Left kidney (tissue), 2 donors: ENCODE results near the gene PRDM16. TPM values are rescaled to one million over a fixed set of nuclear protein-coding genes. Genes with fewer than 3 reads are reported as not detected.
"Not testable (repeated sequence)": the region's sequence is repeated elsewhere in the genome, so short reads cannot be mapped to it uniquely, and the experiment has no call there.

ENCODE experiments used
- DNase-seq: peaks from one replicate; pipeline ENCODE4 v3.0.0-alpha.2; 2013
- polyA plus RNA-seq: library from polyadenylated mRNA; unstranded; fragments of 120-200 nt; gene quantifications from one replicate; pipeline ENCODE4 v1.2.1, GENCODE V29; 2013; ENCODE audit not compliant: insufficient read length

Gene PRDM16
- polyA plus RNA-seq, 1 donor: 7.3 TPM

DNA sequence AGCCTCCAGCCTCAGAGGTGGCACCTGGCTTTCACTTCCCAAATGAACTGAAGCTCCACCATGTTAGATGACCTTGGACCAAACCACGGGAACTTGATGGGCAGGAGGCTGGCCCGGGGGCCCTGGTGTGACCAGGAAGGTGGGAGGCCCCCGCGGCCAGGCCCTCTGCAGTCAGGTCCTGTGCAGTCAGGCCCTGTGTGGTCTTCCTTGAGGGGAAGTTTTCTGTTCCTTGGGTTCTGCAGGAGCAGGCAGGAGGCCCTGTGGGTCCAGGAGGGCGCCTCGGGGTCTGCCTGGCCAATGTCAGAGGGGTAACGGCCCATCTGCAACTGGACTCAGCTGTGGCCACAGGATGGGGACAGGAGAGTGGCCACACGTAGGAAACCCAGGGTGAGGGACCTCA, 13.0 kb downstream of the PRDM16 start:
- DNase-seq: no peak

DNA sequence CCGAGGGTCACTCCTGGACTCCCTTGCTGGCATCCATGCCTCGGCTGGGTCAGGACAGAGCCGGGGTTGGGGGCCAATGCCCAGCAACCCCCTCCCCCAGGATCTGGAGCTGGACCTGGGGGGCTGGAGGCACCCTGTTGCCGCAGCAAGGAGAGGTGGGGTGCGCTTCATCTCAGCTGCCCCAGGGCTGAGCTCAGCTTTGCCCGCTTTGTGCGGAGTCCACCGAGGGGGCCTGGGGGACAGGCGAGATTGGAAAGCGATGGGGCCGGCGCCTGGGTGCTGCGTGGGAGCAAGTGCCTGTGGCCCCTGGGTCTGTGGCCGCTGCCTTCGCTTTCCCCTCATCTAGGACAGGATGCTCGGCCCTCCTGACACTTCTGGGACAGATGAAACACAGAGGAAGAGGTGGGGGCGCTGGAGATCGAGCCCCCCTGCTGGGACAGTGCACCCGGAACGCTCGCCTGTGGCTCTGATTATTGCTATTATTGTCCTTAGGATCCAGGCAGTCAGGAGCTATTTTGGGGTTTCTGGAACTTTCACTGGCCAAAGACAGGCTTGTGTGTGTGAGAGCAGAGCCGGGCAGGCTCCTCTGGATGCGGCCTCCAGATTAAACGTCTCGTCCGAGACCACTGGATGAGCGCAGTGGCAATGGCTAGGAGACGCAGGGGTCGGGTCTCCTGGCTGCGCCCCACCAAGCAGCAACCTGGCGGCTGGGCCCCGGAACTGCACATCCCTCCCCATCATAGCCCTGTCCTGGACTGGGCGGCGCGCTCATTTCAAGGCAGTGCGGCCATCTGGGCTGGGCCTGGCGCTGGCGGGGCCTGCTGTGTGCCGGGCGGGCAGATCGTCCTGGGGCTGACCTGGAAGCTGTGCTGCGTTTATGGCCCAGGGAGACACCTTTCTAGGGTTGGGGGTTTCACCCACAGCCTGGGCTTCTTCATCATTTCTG, 13.8 kb downstream of the PRDM16 start:
- no peak for DNase-seq

DNA sequence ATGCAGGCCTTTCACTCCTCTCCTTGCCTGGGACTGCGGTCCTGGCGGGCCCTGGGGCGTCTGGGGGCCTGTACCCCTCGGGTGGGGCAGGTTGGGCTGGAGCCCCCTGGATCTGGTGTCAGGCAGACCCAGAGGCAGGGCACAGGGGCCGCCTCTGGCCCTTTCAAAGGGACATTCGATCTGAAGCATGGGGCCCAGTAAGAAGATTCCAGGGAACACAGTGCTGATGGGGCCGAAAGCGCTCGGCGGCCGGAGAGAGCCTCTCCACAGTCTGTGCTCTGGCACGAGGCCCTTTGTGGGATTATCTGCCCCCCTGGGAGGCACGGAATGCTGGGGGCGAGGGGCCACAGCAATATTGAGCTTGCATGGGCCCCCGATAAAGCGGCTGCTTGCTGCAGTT, 15.2 kb downstream of the PRDM16 start:
- DNase-seq: no peak

DNA sequence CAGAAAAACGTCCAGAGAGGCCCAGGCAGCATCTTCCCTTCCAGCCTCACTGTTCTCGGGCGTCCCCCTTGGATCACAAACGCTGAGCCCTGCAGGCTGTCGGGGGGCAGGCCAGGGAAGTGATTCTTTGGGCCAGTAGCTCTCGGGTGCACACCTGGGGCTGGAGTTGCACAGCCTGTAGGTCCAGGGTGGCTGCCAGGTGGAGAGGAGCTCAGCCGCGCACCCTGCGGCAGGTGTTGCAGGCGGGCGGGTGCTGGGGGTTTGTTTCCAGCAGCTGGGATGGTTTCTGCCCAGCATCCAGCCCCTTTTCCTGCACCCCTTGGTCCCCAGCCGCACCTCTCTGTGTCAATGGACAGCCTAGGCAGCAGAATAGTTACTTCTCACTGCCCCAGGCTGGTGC, 15.7 kb downstream of the PRDM16 start:
- DNase-seq: no peak

DNA sequence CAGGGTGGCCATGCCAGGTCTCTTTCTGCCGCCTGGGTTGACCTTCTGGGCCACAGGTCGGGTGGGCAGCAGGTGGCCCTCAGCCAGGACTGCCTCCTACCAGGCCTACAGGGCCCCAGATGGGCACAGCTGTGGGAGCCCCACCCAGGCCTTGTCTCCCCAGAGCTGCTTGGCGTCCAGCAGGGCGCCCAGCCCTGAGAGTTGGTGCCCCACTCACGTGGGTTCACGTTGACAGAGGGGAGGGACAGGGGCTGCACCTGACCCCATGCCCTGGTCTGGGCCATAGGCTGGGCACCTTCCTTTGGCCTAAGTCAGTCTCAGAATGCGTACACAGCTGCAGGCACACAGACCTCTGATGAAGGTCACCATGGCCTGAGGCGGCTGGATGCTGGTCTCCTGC, 16.7 kb downstream of the PRDM16 start:
- DNase-seq: no peak

DNA sequence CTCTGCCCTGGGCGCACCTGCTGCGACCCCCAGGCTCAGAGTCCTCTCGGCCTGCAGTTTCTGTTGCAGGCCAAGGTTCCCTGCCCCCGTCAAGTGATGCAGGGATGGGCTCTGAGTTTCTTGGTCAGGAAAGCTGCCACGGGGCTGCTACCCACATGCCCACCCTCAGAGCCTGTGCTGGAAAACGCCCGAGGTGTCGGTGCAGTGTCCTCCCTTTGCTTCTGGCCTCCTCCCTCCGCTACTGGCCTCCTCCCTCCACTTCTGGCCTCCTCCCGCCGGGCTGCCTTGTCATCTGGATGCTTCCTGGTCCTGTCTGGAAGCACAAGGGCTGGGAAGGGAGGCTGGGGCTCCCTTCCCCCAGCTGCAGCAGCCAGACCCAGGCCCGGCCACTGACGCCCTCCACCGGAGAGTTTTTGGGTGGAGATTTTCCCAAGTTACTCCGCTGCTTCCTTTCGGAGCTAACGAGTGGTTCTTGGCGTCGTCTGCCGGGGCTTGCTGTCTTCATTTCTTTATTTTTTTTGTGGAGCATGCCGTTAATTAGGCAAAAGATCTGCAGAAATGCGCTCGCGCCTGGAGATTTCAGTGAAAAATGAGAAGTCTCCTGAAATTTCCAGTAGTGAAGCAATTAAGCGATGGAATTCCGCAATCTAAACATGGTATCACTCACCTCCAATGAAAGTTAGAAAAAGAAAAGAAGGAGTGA, 17.4 kb downstream of the PRDM16 start:
- no peak for DNase-seq

DNA sequence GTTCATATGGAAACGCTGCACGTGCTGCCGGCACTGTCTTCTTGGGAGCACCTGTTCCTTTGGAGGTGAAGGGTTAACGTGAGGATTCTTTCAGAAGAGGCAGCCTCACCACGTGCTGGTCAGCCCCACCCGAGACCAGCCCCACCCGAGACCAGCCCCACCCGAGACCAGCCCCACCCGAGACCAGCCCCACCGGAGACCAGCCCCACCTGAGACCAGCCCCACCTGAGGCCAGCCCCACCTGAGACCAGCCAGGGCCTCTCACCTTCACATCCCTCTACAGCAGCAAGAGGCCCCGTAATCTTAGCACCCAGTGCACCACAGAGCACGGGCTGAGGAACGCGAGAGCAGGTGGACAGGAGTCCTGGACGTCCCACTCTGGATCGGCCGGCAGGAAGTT, 18.0 kb downstream of the PRDM16 start:
- DNase-seq: no peak

DNA sequence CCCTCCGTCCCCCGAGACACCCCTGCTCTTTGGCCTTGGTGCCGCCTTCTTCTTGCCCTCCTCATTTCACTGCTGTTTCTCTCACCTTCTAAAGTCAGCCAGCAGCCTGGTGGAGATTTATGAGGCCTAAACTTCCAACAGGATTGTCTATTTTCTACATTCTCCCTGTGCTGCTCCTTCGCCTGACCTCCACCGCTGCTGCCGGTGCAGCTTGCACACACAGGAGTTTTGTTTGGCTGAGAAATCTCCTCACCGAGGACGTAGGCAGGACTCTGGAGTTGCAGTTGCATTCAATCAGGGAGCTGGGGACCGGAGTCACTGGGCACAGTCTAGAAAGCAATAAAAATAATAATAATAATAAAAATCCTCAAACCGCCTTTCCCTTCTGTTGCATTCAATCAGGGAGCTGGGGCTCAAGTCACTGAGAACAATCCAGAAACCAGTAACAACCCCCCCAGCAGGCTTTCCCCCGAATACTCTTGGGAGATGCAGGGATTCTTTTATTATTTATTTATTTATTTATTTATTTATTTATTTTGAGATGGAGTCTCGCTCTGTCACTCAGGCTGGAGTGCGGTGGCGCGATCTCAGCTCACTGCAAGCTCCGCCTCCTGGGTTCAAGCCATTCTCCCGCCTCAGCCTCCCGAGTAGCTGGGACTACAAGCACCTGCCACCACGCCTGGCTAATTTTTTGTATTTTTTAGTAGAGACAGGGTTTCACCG, 19.1 kb downstream of the PRDM16 start:
- not testable (repeated sequence) for DNase-seq

DNA sequence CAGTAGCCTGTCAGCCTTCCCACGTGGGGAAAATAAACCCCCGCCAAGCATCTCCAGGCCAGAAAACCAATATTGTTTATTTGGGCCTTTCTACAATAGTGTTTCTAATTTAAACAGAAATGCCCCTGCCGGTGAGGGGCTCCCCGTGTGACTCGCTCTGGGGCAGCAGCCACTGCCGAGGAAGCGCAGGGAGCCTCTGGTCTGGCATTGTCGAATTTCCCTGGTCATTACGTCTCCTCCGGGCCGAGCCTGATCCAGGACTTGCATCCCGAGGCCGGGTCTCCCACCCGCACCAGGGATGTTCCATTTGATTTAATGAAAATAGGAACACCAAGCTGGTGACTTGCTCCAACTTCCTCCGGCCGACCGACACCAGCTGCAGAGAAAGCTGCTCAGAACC, 20.5 kb downstream of the PRDM16 start:
- no peak for DNase-seq

DNA sequence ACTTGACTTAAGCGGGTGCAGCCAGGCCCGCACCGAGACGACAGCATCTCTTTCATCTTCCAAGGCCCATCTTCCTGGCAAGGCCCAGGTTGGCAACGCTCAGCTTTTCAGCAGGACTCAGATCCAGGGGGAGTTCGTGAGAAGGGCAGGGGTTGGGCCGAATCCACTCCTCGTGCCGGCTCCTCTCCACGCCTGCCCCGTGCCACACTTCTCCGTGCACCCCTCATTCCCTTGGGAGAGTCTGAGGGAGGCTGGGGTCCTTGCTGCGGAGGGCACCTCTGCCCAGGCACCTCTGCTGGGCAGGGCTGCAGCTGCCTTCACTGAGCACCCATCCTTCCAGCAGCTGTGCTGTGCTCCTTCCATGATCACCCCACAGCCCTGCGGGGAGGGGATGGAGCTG, 22.3 kb downstream of the PRDM16 start:
- DNase-seq: no peak

DNA sequence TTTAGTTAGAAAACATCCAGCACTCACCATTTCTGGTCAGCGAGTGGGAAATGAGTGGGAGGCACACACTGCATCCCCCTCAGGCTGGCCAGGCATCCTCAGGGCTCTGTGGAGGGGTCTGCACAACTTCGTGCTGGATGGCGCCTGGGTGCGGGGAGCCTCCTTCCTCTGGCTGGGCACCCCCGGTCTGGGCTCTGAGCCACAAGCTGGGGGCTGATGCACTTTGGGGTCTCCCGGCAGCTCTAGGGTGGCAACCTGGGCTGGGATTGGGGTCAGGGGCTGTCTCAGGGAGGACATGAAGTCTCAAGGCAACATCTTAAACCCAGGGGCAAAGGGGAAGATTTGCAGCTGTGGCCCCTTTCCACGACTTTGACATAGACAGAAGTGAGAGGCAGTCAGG, 23.5 kb downstream of the PRDM16 start:
- DNase-seq: no peak

DNA sequence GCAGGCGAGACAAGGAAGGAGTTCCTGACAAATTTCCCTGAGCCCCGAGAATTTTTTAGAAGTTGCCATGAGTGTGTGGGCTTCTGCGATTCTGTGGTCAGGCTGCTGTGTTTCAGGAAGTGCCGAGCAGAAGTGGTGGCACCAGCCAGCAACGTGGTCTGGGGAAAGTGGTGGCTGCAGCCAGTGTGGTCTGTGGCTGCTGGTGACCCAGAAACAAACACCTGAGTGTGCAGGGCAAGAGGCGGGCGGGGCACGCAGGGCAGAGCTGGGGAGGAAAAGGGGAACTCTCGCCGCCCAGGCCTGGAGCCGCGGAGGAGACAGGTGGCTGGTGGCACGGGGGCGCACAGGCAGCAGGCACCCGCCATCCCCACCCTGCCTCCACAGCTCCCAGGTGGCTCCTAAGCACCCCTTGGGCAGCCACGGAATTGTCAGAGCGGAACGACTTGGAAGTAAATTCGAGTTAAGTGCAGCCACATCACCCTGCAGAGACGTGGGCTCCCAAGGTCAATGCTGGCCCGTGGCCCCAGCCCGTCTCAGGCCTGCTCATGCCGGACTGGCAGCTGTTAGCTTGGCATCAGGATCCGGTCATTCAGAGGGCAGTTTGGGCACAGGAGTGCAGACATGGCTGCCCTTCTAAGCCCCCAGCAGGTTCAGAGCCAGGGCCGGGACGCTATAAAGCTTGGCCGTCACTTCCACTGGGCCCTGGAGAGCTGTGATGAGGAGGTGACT, 25.1 kb downstream of the PRDM16 start:
- no peak for DNase-seq

DNA sequence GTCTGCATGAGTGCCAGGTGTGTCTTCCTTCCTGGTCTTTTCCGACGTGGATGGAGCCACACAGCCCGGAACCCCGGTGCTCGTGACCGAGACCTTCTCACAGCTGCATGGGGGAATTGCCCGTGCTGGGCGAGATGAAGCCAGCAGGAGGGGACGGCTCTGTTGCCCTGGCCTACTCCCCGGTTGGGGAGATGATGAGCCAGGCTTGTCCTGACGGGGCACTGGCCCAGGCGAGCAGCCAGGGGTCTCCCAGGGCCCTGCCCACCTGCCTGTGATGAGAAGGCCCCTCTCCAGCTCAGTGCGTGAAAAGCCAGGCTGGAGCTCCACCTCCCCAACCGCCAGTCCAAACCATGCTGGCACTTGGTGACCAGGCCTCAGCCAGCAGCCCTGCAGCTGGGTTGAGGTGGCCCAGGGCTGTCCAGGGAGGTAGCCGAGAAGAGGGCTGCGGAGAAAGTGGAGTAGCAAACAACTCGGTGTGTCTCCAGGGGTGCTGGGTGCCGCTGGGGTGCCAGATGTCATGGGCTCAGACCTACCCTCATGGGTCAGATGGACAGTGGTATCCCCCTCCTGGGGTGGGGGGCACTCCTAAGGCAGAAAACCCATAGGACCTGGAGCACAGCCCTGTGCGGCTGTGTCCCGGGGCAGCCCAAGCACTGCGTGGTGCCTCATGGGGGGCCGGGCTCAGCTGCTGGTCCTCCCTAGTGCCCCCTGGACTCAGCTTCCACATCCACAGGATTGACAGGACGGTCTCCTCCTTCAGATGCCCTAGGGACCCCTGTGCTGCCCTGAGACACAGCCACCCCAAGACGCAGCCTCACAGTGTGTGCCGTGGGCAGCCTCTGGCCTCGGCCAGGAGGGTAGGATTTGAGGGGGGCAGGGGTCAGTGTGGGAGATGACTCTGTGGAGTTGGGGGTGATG, 26.1 kb downstream of the PRDM16 start:
- DNase-seq: no peak

DNA sequence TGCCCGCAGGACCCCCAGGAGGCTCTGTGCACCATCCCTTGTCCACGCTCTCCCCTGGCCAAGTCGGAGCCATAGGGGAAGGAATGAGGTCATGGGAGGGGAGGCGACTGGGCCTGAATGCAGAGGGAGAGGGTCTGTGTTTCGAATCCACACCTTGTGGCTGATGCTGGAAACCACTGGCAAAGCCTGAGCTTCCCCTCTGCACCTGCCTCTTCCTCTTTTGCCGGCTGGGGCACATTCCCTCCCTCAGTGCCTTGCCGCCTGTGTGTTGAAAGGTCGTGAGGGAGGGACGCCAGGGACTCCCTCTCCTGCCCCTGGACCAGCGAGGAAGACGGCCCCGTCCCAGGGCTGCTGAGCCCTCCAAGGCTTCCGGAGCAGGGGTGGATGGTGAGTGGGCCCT, 27.3 kb downstream of the PRDM16 start:
- DNase-seq: no peak

DNA sequence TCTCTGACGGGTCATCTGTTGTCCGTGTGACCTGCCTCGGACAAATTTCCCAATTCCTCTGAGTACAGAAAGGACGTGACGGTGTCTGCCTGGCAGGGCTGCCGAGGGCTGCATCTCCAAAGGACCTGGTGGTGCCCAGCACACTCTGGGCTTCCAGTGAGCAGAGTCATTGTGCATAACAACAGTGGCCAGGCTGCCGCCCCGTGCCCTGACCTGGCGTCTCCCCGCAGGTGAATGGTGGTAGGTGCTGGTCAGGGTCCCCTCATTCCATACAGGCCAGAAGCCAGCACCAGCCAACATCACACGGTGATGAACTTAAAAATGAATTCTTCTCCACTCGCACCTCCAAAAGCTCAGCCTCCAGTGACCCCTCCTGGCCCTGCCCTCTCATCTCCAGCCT, 28.2 kb downstream of the PRDM16 start:
- no peak for DNase-seq

DNA sequence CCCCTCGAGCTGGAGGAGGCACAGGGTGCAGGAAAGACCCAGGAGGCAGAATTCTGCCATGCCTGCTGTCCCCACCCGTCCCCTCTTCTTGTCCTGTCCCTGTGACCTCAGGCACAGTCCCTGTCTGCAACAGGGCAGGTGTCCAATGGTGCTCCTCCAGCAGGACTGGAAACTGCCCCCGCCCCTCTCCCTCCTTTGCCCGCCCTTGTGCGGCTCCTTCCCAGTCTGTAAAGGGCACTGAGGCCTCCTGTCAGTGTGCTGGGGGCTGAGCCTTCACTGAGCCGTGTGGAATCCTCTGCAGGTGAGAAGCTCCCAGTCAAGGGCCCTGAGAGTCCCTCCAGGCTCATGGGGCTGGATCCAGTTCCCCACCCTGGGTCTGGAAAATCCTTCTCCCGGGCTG, 28.9 kb downstream of the PRDM16 start:
- DNase-seq: no peak

DNA sequence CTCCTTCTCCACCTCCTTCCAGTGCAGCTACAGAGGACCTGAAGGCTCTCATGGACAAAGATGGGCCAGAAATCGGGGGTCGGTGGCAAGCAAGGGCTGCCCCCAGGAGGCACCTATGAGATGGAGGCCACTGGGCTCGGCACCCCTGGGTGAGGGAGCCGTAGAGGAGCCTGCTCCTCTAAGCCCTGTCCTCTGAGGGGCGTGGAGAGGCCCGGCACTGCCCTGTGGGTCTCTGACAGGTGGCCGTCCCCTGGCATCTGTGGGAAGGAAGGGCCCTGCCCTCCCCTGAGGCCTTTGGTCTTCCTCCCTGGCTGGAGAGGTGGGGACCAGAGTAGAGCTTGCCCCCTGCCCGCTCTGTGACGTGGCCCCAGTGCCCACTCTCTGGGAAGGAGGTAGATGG, 30.9 kb downstream of the PRDM16 start:
- DNase-seq: no peak

DNA sequence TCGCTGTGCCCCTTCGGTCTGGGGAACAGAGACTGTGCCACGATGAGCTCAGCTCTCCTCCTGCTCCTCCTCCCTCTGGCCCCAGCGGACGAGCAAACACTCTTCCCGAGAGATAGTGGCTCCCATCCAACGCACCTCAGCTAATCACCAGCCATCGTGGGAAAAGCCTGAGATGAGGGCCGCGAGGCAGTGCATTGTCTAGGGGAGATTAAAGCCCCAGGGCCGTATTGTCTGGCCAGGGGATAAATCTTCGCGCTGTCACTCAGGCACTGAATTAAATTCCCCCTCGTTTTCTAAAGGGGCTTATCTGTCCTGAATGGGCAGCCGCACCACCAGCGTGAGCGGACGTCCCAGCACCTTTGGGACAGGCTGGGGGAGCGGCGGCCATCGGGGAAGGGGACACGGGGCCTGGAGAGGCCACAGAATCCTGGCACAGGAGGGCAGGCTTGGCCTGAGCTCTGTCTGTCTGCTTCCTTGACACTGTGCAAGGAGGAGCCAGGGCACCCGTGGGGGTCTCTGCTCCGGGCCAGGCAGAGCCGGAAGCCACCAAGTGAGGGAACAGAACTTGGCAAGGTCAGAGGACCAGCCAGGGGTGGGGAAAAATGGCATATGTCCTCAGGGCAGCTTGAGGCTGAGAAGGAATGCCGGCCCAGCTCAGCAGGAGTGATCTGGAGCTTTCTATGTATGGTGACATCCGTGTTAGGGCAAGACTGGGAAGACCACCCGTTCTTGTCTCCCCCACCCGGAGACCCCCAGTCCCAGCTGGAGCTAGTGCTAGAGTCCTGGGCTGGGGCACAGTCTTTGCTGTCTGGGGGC, 32.3 kb downstream of the PRDM16 start:
- no peak for DNase-seq

DNA sequence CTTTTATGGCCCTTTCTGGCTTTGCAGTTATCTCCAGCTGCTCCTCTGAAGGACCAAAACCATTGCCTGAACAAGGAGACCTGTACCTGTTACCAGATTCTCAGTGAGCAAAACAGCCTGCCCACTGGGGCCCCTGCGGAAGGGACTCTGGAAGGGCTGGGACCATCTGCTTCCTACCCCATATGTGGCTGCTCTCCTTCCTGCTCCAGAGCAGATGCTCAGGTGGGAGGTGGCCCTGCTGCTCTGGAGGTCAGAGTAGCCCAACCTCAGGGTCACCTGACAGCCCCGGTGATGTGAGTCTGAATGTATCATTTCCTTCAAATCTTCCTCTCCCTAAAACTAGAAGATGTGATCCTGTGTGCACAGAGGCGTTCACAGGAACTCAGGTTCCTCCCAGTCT, 33.6 kb downstream of the PRDM16 start:
- DNase-seq: no peak
